AG09309 (cell line): Measurements from ENCODE around the gene SUSD2.

Source experiments
- DNase-seq: peaks from one replicate; pipeline ENCODE4 v3.0.0-alpha.2; 2010; ENCODE audit warnings: low read depth
- H3K4me3 ChIP-seq: 2 replicates; pipeline ENCODE4 v1.5.1; 2011; ENCODE audit warnings: mild to moderate bottlenecking, low read depth, low read length, moderate library complexity; ENCODE audit not compliant: control insufficient read depth
- CTCF ChIP-seq: IDR thresholded peaks from 2 replicates; pipeline ENCODE4 v1.5.1; 2011; ENCODE audit warnings: mild to moderate bottlenecking, low read depth, low read length, inconsistent platforms; ENCODE audit not compliant: insufficient read depth, control insufficient read depth; ENCODE audit errors: missing control alignments

The SUSD2 gene

DNA sequence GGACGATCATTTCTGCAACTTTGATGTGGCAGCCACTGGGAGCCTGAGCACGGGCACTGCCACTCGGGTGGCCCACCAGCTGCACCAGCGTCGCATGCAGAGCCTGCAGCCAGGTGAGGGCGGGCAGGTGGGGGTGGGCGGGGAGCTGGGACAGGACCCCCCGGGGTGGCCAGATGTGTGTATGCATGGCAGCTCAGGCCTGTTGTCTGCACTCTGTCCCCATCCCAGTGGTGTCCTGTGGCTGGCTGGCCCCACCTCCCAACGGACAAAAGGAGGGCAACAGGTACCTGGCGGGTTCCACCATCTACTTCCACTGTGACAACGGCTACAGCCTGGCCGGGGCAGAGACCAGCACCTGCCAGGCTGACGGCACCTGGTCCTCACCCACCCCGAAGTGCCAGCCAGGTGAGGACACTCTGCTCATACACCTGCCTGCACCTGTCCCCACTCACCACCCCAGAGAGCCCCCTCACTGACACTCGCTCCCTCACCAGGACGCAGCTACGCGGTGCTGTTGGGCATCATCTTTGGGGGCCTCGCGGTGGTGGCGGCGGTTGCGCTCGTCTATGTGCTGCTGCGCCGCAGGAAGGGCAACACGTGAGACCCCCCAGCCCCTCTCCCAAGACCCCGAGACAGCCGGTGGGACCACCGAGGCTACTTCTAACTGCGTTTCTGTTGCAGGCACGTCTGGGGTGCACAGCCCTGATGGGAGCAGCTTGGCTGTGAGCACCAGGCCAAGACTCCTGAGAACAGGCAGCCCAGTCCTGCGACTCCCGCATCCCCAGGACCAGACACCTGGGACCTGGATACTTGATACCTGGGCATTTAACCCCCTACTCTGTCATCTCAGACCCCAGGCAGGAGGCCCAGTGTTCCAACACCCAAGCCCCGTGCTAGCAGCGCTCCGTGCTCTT is 6.7 kb downstream of the SUSD2 start:
- no peak overlapping the region for H3K4me3 ChIP-seq
- DNase-seq = no peak
- no peak for TF ChIP-seq CTCF

- no peak for DNase-seq
- H3K4me3 ChIP-seq = no peak overlapping the region
- TF ChIP-seq CTCF = no peak
Observed at GRCh38 chr22:24188705-24189248, 7.5 kb downstream of the SUSD2 start.

DNA sequence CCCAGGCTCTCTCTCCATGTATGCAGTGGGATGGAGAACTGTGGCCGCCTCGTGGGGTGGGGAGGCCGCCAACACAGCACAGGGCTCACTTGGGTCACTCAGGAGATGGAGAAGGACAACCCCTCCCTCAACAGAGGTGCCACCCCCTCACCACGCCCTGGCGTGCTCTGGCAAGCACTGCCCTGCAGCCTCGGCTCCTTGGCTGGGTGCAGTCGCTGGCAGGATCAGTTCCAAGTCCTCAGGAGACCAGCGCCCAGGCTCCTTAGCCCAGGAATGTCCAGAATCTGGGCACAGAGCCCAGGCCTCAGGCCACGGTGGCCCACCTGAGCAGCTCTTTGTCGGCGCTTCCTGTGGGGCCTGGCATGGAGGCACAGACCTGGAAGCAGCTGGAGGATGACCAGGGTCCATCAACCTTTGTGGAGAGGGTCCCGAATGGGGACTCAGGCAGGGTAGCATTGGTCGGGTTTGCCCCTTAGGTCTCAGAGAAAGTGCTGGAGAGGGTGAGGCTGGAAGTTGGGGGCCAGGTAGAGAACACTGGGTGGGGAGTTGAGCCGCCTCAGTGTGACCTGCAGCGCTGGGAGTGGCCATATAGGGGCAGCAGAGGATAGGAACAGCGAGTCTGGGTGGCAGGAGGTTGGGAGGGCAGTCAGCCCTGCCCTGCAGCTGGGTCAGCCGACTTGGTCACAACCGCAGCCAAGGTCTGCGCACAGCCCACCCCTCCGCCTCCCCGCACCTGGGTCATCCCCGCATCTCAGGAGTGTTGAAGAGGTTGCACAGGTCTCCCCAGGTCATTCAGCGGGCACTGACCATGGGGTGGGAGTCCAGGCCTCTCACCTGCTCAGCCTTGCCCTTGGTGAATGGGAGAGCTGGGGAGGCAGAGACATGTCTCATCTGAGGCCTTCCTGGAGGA is 8.2 kb downstream of the SUSD2 start:
- H3K4me3 ChIP-seq = no peak overlapping the region
- TF ChIP-seq CTCF = peak; percentile 97
- no peak for DNase-seq

- DNase-seq = no peak
- TF ChIP-seq CTCF = no peak
- no peak overlapping the region for H3K4me3 ChIP-seq
Observed at GRCh38 chr22:24190159-24190540, 8.9 kb downstream of the SUSD2 start.

DNA sequence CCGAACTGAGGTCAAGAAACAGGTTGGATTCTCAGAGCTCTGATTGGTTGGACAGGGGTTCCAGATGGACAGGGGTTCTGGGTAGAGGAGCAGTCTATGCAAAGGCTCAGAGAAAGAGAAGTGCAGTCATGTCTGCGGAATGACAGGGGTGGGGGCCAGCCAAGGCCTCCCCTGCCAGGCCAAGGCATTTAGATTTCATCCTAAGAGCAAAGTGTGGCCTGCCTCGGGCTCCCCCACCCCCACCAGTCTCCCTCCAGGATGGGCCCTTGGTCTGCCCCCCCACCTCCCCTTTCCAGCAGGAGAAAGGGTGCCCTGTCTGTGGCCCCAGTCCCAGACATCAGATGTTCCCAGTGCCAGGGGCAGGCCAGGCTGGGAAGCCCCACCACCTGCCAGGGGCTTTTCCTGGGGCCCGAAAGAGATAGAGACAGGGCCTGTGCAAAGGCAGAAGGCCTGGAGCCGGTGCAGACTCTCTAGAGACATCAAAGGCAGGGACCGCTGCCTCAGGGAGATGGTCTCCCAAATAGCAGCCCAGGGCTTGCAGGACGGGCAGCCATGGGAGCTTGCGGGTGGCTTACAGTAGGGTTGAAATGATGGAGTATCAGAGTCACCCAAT is 9.4 kb downstream of the SUSD2 start:
- H3K4me3 ChIP-seq = no peak overlapping the region
- TF ChIP-seq CTCF = no peak
- DNase-seq = no peak

- TF ChIP-seq CTCF = no peak
- no peak for DNase-seq
Observed at GRCh38 chr22:24191381-24191841, 10.1 kb downstream of the SUSD2 start.

More at GRCh38 chr22:24191381-24191841, 10.1 kb downstream of the SUSD2 start:
- H3K4me3 ChIP-seq = no peak overlapping the region
